Body of pancreas (tissue), 4 donors: Measurements from ENCODE around the gene PTPRJ. TPM values are rescaled to one million over a fixed set of nuclear protein-coding genes. Genes with fewer than 3 reads are reported as not detected.

Experiments
- ATAC-seq: fragments of 150-250 bp; one replicate; pipeline ENCODE4 v1.9.1; 2016
- DNase-seq, 4 donors: peaks; one replicate each; pipeline ENCODE4 v3.0.0-alpha.2; 2019
- H3K27ac ChIP-seq, 4 donors: fragments of 200-600 bp; sonication (generic); 1 replicate in 3 of 4; 2 replicates in 1 of 4; pipeline versions ENCODE4 v1.5.1 to v1.6.1; 2016 to 2019; ENCODE audit warnings: mild to moderate bottlenecking in 1 of 4, mixed read lengths in 1 of 4, moderate library complexity in 1 of 4
- H3K27me3 ChIP-seq, 2 donors: fragments of 200-600 bp; sonication (generic); one replicate each; pipeline ENCODE4 v1.6.0; 2016; ENCODE audit warnings: mild to moderate bottlenecking in 1 of 2
- H3K36me3 ChIP-seq, 2 donors: fragments of 200-600 bp; sonication (generic); replicated peaks in 1 of 2; 2 replicates each; pipeline ENCODE4 v1.5.1; 2016; ENCODE audit warnings: low read depth in 2 of 2; ENCODE audit not compliant: insufficient read depth in 1 of 2
- H3K4me1 ChIP-seq: fragments of 200-600 bp; sonication (generic); one replicate; pipeline ENCODE4 v1.6.0; 2016
- H3K4me3 ChIP-seq, 2 donors: fragments of 200-600 bp; sonication (generic); 1 replicate in 1 of 2; 2 replicates in 1 of 2; pipeline ENCODE4 v1.5.1; 2016 to 2019
- H3K9me3 ChIP-seq, 3 donors: fragments of 200-600 bp; sonication (generic); 1 replicate in 2 of 3; 2 replicates in 1 of 3; pipeline ENCODE4 v1.5.1; 2016
- POLR2A ChIP-seq, 3 donors: fragments of 450-650 bp; IDR thresholded peaks; one replicate each; pipeline ENCODE4 v1.6.1; 2016; ENCODE audit warnings: antibody characterized with exemption in 3 of 3, mild to moderate bottlenecking in 2 of 3
- WGBS, 2 donors: methylation state at CpG; one replicate each; pipeline ENCODE4 v1.1.5; 2017; 5-methylcytosine and 5-hydroxymethylcytosine counted together
- intact Hi-C: fragments of 100-400 bp; cut with DNase I; formaldehyde crosslinking; loops from one replicate; pipeline ENCODE4 v1.15.1; 2023
- total RNA-seq, 2 donors: library from RNA; depleted of rRNA; stranded (reverse); fragments of >200 nt; gene quantifications; one replicate each; pipeline ENCODE4 v1.1.0, GENCODE V29; 2016
- TF ChIP-seq, protein P1 (sequence below), 7 experiments: fragments of 450-650 bp in 4 of 7; fragments of 200-600 bp in 3 of 7; sonication (generic) in 3 of 7; IDR thresholded peaks; one replicate each; pipeline ENCODE4 v1.5.1; 2016 to 2019; ENCODE audit warnings: antibody characterized with exemption in 7 of 7

Gene PTPRJ
- total RNA-seq, 2 donors from 2014 or later: 10.9 to 17.1 TPM

DNA sequence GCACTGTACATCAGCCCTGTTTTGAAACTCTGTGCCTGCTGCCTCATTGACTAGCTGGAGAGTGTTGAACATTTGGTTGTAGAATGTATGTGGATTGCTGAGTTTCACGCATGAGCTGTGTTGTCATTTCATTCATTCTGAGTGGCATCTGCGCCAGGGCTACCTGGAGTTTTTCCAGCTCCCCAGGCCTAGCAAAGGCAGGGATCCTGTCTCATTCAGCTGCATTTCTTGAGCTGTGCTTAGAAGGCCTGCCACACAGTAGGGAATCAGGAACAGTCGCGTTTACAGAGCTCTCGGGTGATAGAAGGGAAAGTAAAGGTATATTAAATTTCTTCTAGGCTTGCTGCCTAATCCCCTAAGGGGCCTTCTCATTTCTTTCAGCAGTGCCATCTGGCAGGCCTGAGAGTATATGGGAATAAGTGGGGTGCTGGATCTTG is 44.3 kb downstream of the PTPRJ start:
- H3K27me3 ChIP-seq: no peaks in the 10 kb centered on the region
- no peaks in the 10 kb centered on the region for H3K9me3 ChIP-seq
- intact Hi-C loops: no loop called here
- DNase-seq (no peak), ATAC-seq (no peak)
- 76 to 83% methylated on average over 5 of the region's 5 CpGs for WGBS, 2 donors
- TF ChIP-seq, protein P1, sequence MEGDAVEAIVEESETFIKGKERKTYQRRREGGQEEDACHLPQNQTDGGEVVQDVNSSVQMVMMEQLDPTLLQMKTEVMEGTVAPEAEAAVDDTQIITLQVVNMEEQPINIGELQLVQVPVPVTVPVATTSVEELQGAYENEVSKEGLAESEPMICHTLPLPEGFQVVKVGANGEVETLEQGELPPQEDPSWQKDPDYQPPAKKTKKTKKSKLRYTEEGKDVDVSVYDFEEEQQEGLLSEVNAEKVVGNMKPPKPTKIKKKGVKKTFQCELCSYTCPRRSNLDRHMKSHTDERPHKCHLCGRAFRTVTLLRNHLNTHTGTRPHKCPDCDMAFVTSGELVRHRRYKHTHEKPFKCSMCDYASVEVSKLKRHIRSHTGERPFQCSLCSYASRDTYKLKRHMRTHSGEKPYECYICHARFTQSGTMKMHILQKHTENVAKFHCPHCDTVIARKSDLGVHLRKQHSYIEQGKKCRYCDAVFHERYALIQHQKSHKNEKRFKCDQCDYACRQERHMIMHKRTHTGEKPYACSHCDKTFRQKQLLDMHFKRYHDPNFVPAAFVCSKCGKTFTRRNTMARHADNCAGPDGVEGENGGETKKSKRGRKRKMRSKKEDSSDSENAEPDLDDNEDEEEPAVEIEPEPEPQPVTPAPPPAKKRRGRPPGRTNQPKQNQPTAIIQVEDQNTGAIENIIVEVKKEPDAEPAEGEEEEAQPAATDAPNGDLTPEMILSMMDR (IDR thresholded peaks at IDR 0.05): no peak
- peaks cover 10% of the 10 kb centered on the region for H3K4me1 ChIP-seq
- no peak overlapping the region for H3K27ac ChIP-seq
- no peaks in the 10 kb centered on the region for H3K36me3 ChIP-seq
- no peak overlapping the region for H3K4me3 ChIP-seq

DNA sequence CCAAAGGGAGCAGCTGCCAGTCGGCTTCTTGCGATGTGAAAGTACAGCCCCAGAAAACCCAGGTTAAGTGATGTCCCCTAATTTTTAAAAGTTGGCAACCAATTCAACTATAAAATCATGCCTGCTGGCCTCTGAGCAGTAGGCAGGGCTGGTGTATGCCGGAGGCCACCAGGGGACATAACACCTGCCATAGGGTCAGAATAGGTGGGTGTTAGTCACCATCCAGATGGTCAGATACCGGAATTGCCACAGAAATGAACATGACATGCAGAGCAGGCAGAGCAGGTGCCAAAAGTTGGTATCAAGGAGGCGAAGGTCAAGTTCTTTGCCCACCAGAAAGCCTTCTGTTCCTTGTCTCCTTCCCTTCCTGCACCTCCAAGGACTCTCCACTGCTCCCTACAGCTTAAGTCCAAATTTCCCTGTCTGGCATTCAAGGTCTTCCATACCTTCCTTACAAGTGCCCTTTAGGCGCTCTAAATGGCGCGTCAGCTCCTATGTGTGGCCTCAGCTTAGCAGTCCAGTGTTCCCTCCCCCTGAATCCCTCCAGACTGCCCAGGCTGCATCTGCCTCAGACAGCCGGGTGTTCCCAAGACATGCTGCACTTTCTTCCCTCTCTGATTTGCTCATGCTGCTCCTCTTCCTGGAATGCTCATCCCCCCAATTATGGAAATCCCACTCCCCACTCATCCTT is 45.1 kb downstream of the PTPRJ start:
- ATAC-seq (no peak), DNase-seq (no peak)
- no peak overlapping the region for H3K4me3 ChIP-seq
- no peak overlapping the region for H3K27ac ChIP-seq
- no peaks in the 10 kb centered on the region for H3K9me3 ChIP-seq
- peaks cover 2% of the 10 kb centered on the region for H3K4me1 ChIP-seq
- H3K27me3 ChIP-seq: no peaks in the 10 kb centered on the region
- WGBS, 2 donors: 93 to 95% methylated on average over 9 of the region's 9 CpGs
- no peak for TF ChIP-seq POLR2A (IDR thresholded peaks at IDR 0.05)
- TF ChIP-seq, protein P1 (IDR thresholded peaks at IDR 0.05): no peak
- intact Hi-C loops: no loop called here
- H3K36me3 ChIP-seq: no peaks in the 10 kb centered on the region

DNA sequence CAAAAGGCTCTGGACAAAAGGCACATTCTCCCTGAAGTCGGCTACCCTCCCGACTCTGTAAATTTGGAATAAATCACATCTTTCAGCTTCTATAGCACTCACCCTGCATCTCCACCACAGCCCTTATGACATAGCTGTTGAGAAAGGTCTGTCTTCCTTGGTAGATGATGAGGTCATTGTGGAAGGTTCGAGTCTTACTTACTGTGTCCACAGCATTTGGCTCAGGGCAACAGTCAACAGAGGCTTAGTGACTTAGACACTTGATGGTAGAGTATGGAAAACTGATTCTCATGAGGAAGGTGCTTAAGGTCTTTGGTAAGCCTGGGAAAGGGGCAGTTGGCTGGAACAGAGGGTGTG is 45.6 kb downstream of the PTPRJ start:
- Histone ChIP-seq H3K4me1 (no peaks in the 10 kb centered on the region), H3K4me3 (no peak overlapping the region), H3K27ac (no peak overlapping the region), H3K36me3 (no peaks in the 10 kb centered on the region), H3K27me3 (no peaks in the 10 kb centered on the region), H3K9me3 (no peaks in the 10 kb centered on the region)
- WGBS, 2 donors: 89 to 92% methylated on average over 3 of the region's 3 CpGs
- TF ChIP-seq, protein P1 (IDR thresholded peaks at IDR 0.05): no peak
- no peak for TF ChIP-seq POLR2A (IDR thresholded peaks at IDR 0.05)
- no peak for ATAC-seq
- DNase-seq: no peak
- intact Hi-C loops: no loop called here

DNA sequence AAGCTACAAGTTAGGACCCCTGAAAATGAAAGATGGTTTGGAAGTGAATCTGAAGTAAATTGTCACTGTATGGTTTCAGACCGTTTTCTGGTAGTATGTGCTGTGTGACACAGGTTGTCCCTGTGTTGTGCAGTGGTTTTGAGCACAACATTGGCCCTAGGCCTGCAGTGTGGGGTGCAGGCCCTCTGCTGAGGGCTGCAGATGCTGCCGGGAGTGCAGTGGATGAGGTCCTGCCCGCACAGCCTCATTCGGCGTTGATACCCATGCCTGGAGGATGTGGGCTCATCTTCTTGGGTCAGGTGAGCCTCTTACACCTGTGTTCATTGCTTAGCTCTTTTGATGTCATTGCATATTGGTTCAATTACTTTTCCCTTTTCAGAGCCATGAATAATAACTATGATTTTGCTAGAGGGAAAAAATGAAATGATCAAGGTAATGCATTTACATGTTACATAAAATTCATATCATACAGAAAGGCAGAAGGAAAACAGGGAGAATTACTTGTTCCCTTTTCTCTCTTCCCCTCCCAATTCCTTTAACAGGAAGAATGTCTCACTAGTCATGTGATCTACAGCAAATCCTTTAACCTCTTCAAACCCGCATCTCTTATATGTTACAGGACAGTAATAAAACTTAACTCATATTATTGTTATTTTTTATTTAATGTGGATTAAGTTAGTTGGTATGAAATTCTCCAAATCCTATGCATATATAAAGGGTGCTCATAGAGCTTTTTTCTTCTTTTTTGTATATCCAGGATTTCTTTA is 48.7 kb downstream of the PTPRJ start:
- no peak for ATAC-seq
- no peak overlapping the region for H3K27ac ChIP-seq
- intact Hi-C loops: no loop called here

More for the DNA sequence above, 48.7 kb downstream of the PTPRJ start:
- Histone ChIP-seq H3K4me1 (no peaks in the 10 kb centered on the region), H3K9me3 (no peaks in the 10 kb centered on the region), H3K36me3 (no peaks in the 10 kb centered on the region), H3K27me3 (no peaks in the 10 kb centered on the region), H3K4me3 (no peak overlapping the region)
- TF ChIP-seq, protein P1 (IDR thresholded peaks at IDR 0.05): no peak
- no peak for TF ChIP-seq POLR2A (IDR thresholded peaks at IDR 0.05)
- 73 to 94% methylated on average over 5 to 6 of the region's 6 CpGs for WGBS, 2 donors
- no peak for DNase-seq
